HepG2 (cell line): ENCODE results near the gene EPHB3. TPM values are rescaled to one million over a fixed set of nuclear protein-coding genes. Genes with fewer than 3 reads are reported as not detected.

Experiments used
- ATAC-seq: fragments of 200-7000 bp; cut with Tn5 transposase; 3 replicates; pipeline ENCODE4 v1.9.1; 2020; ENCODE audit warnings: mild to moderate bottlenecking, moderate library complexity
- BruUV-seq: library from RNA; stranded (reverse); fragments of 400-500 nt; replicated peaks from 2 replicates; lab custom pipeline; 2021; lab: Mats Ljungman, UMichigan
- CTCF ChIA-PET: fragments of 300-600 bp; formaldehyde crosslinking; extraction: SDS; loops from one replicate; lab custom pipeline; 2021; ENCODE audit warnings: low total read pairs, inconsistent platforms, low intra/inter-chr PET ratio; lab: Yijun Ruan, JAX
- POLR2A ChIA-PET: fragments of 350-600 bp; sonication (Branson Sonifier 250); formaldehyde crosslinking; loops from one replicate; lab custom pipeline; 2020; ENCODE audit warnings: antibody characterized with exemption, inconsistent platforms; lab: Yijun Ruan, JAX
- DNase-seq: peaks from one replicate; pipeline ENCODE4 v3.0.0-alpha.2; 2015; ENCODE audit warnings: low spot score
- FAIRE-seq: peaks from 3 replicates; lab custom pipeline; 2011; peaks lifted over from hg19 to GRCh38; lab: Jason Lieb, UNC
- H2AFZ ChIP-seq: one replicate; pipeline ENCODE4 v1.6.1; 2011; ENCODE audit warnings: low read length, inconsistent platforms
- H3K27ac ChIP-seq: fragments of 300-600 bp; 3 replicates; pipeline ENCODE4 v1.8.0; 2011; ENCODE audit warnings: mixed run types, mild to moderate bottlenecking, mixed read lengths, low read length, inconsistent platforms; ENCODE audit not compliant: insufficient read depth; ENCODE audit errors: extremely low read length
- H3K27me3 ChIP-seq, 2 experiments: fragments of 200-600 bp in 1 of 2; 2 replicates in 1 of 2; 3 replicates in 1 of 2; pipeline versions ENCODE4 v1.6.0 to v1.8.0; 2011; ENCODE audit warnings: low read length in 2 of 2, mild to moderate bottlenecking in 2 of 2, moderate library complexity in 2 of 2, inconsistent platforms in 1 of 2; ENCODE audit not compliant: insufficient read depth in 2 of 2, control insufficient read depth in 1 of 2
- H3K36me3 ChIP-seq, 2 experiments: fragments of 200-600 bp in 1 of 2; replicated peaks in 1 of 2; 2 replicates in 1 of 2; 3 replicates in 1 of 2; pipeline versions ENCODE4 v1.5.1 to v1.8.0; 2011; ENCODE audit warnings: low read length in 2 of 2, inconsistent platforms in 1 of 2; ENCODE audit not compliant: insufficient read depth in 2 of 2, control insufficient read depth in 1 of 2
- H3K4me1 ChIP-seq: 2 replicates; pipeline ENCODE4 v1.5.1; 2012; ENCODE audit warnings: low read length, inconsistent platforms; ENCODE audit not compliant: insufficient read depth
- H3K4me2 ChIP-seq: 2 replicates; pipeline ENCODE4 v1.6.0; 2011; ENCODE audit warnings: low read depth, low read length, inconsistent platforms
- H3K4me3 ChIP-seq, 3 experiments: fragments of 200-600 bp in 1 of 3; sonication (generic), shearing (Covaris generic) in 1 of 3; replicated peaks in 1 of 3; 2 replicates each; pipeline ENCODE4 v1.5.1; 2011 to 2016; ENCODE audit warnings: low read length in 3 of 3, inconsistent platforms in 2 of 3, low read depth in 2 of 3, mild to moderate bottlenecking in 2 of 3, control low read depth in 1 of 3, mixed read lengths in 1 of 3; ENCODE audit not compliant: insufficient read depth in 1 of 3
- H3K79me2 ChIP-seq: one replicate; pipeline ENCODE4 v1.6.1; 2011; ENCODE audit warnings: low read length, inconsistent platforms; ENCODE audit not compliant: insufficient read depth
- H3K9ac ChIP-seq: 2 replicates; pipeline ENCODE4 v1.6.0; 2011; ENCODE audit warnings: mild to moderate bottlenecking, low read depth, low read length, inconsistent platforms; ENCODE audit not compliant: insufficient read depth
- H3K9me3 ChIP-seq: 2 replicates; pipeline ENCODE4 v1.5.1; 2012; ENCODE audit warnings: mild to moderate bottlenecking, low read length
- H4K20me1 ChIP-seq: 2 replicates; pipeline ENCODE4 v1.6.0; 2011; ENCODE audit warnings: inconsistent platforms, mild to moderate bottlenecking, low read length, moderate library complexity; ENCODE audit not compliant: insufficient read depth
- DMAP1 ChIP-seq: IDR thresholded peaks from 2 replicates; pipeline ENCODE4 v1.6.1; 2016
- HIC2 ChIP-seq: sonication (generic); formaldehyde crosslinking; IDR thresholded peaks from 2 replicates; pipeline ENCODE4 v1.9.0; 2022; ENCODE audit warnings: low read depth, missing genetic modification reagents
- HOXA3 ChIP-seq: sonication (generic); formaldehyde crosslinking; IDR thresholded peaks from 2 replicates; pipeline ENCODE4 v1.5.0; 2020; ENCODE audit warnings: missing genetic modification reagents
- MAX ChIP-seq: IDR thresholded peaks from 2 replicates; pipeline ENCODE4 v1.6.1; 2012; ENCODE audit warnings: inconsistent platforms
- MLLT10 ChIP-seq: sonication (generic); formaldehyde crosslinking; IDR thresholded peaks from 2 replicates; pipeline ENCODE4 v1.4.0; 2020; ENCODE audit warnings: missing genetic modification reagents
- PCBP2 ChIP-seq: fragments of 200-400 bp; formaldehyde crosslinking; optimal IDR thresholded peaks from 2 replicates; pipeline ENCODE3; 2018; ENCODE audit warnings: low read length, low read depth; ENCODE audit not compliant: poor library complexity, severe bottlenecking
- XBP1 ChIP-seq: sonication (generic); formaldehyde crosslinking; IDR thresholded peaks from 2 replicates; pipeline ENCODE4 v1.5.0; 2020; ENCODE audit warnings: missing genetic modification reagents
- ZNF414 ChIP-seq: sonication (generic); formaldehyde crosslinking; IDR thresholded peaks from 2 replicates; pipeline ENCODE4 v1.5.0; 2020; ENCODE audit warnings: missing genetic modification reagents
- ZNF768 ChIP-seq: sonication (generic); formaldehyde crosslinking; IDR thresholded peaks from 2 replicates; pipeline ENCODE4 v1.4.0; 2020; ENCODE audit warnings: missing genetic modification reagents
- ZNF776 ChIP-seq: sonication (generic); formaldehyde crosslinking; IDR thresholded peaks from 2 replicates; pipeline ENCODE4 v1.4.0; 2020; ENCODE audit warnings: mild to moderate bottlenecking, missing genetic modification reagents
- ZNF841 ChIP-seq: sonication (generic); formaldehyde crosslinking; IDR thresholded peaks from 2 replicates; pipeline ENCODE4 v1.8.1; 2023; ENCODE audit warnings: missing genetic modification reagents, borderline replicate concordance
- ZSCAN20 ChIP-seq: sonication (generic); formaldehyde crosslinking; IDR thresholded peaks from 2 replicates; pipeline ENCODE4 v1.4.0; 2020; ENCODE audit warnings: missing genetic modification reagents, mild to moderate bottlenecking, borderline replicate concordance
- ZSCAN30 ChIP-seq: sonication (generic); formaldehyde crosslinking; IDR thresholded peaks from 2 replicates; pipeline ENCODE4 v1.5.0; 2020; ENCODE audit warnings: mild to moderate bottlenecking, missing genetic modification reagents
- WGBS: methylation state at CpG from one replicate; pipeline ENCODE4 v1.1.6; 2017; ENCODE audit warnings: low lambda C conversion rate; 5-methylcytosine and 5-hydroxymethylcytosine counted together
- in situ Hi-C: cut with HindIII; loops from 2 replicates; pipeline ENCODE4 v1.10.0; 2017; ENCODE audit warnings: low pct_unique_long_range_greater_than_20kb; ENCODE audit not compliant: extremely low pct_ligation_motif_present
- intact Hi-C: fragments of 100-400 bp; cut with micrococcal nuclease; formaldehyde crosslinking; loops from one replicate; pipeline ENCODE4 v1.10.0; 2022; ENCODE audit not compliant: unreplicated experiment
- polyA plus RNA-seq, 8 experiments: library from polyadenylated mRNA; depleted of rRNA in 3 of 8; stranded (reverse) in 7 of 8; unstranded in 1 of 8; fragments of >200 nt; fragmentation: Illumina TruSeq in 4 of 8; extraction: Trizol in 4 of 8; gene quantifications; 2 replicates each; pipeline versions ENCODE4 v1.2.1 to v1.2.3, GENCODE V29; 2011 to 2016; ENCODE audit warnings: low read depth in 4 of 8, missing spikeins in 1 of 8, mixed read lengths in 1 of 8; ENCODE audit not compliant: insufficient read depth in 1 of 8
- total RNA-seq, 5 experiments: library from RNA; depleted of rRNA; stranded (reverse); fragments of >200 nt; fragmentation: Illumina TruSeq; extraction: Trizol; gene quantifications; 2 replicates each; pipeline ENCODE4 v1.2.3, GENCODE V29; 2016; ENCODE audit warnings: low read depth in 1 of 5

Gene EPHB3
- total and polyA plus RNA-seq, 2 of the 13 experiments (the other 11 are each of a cell fraction or from before 2014, with no cell fraction given) = 0.01 TPM; not detected in 1

GRCh38 chr3:184558726-184559125, 2.9 kb upstream of the EPHB3 start:
- TF ChIP-seq ZNF768 (CRISPR knock-in tag) (no peak), ZNF841 (CRISPR knock-in tag) (no peak), HOXA3 (no peak), MLLT10 (CRISPR knock-in tag) (no peak), ZSCAN20 (no peak), HIC2 (no peak), XBP1 (no peak), ZNF776 (no peak), ZNF414 (CRISPR knock-in tag) (no peak), MAX (no peak), PCBP2 (no peak), DMAP1 (no peak), ZSCAN30 (CRISPR knock-in tag) (no peak)
- in situ Hi-C loops = no loop called here
- H3K27me3 ChIP-seq = peaks cover 5 to 77% of the 10 kb centered on the region in 2 experiments
- no peak overlapping the region for H3K27ac ChIP-seq
- no peak for FAIRE-seq
- no peaks in the 10 kb centered on the region for H3K36me3 ChIP-seq
- DNase-seq = no peak
- POLR2A ChIA-PET = no interaction called here
- BruUV-seq = no TSS peak
- WGBS = 0% methylated on average over 2 of the region's 6 CpGs
- no peak overlapping the region for H2AFZ ChIP-seq
- no peak for ATAC-seq
- no peak overlapping the region for H3K4me3 ChIP-seq
- H3K9me3 ChIP-seq = no peaks in the 10 kb centered on the region
- H4K20me1 ChIP-seq = no peaks in the 10 kb centered on the region
- no peak overlapping the region for H3K9ac ChIP-seq
- H3K4me1 ChIP-seq = peaks cover 27% of the 10 kb centered on the region
- CTCF ChIA-PET = no interaction called here
- no peak overlapping the region for H3K4me2 ChIP-seq
- intact Hi-C loops = no loop called here
- no peaks in the 10 kb centered on the region for H3K79me2 ChIP-seq
